Stimulated activated CD4-positive, alpha-beta T cell treated with anti-CD3 and anti-CD28 coated beads, TNF-alpha, amount 100 ng/mL, for 4 hours (primary cell): ENCODE data around the gene MAP2K1.
"Not testable (repeated sequence)": the region's sequence is repeated elsewhere in the genome, so short reads cannot be mapped to it uniquely, and the experiment has no call there.

Experiments
- DNase-seq, 3 experiments: peaks; one replicate each; pipeline ENCODE4 v3.0.0-alpha.2; 2020; ENCODE audit warnings: low read depth in 3 of 3

Gene MAP2K1

GRCh38 chr15:66476535-66476934, 89.8 kb downstream of the MAP2K1 start:
- DNase-seq: no peak

- no peak for DNase-seq
These were observed 90.3 kb downstream of the MAP2K1 start for GRCh38 chr15:66477011-66477410.

GRCh38 chr15:66480267-66480666, 93.6 kb downstream of the MAP2K1 start:
- DNase-seq: no peak

- DNase-seq: no peak
These were observed 94.6 kb downstream of the MAP2K1 start for GRCh38 chr15:66481107-66481856.

- no peak for DNase-seq
These were observed 95.8 kb downstream of the MAP2K1 start for GRCh38 chr15:66482539-66482938.

GRCh38 chr15:66483131-66483566, 96.4 kb downstream of the MAP2K1 start:
- no peak for DNase-seq

- DNase-seq: no peak
These were observed 97.9 kb downstream of the MAP2K1 start for GRCh38 chr15:66484539-66485112.

GRCh38 chr15:66486887-66487286, 100.2 kb downstream of the MAP2K1 start:
- no peak for DNase-seq

- DNase-seq: no peak
These were observed 101.8 kb downstream of the MAP2K1 start for GRCh38 chr15:66488525-66488924.

GRCh38 chr15:66489179-66489791, 102.6 kb downstream of the MAP2K1 start:
- no peak for DNase-seq

GRCh38 chr15:66491846-66492245, 105.1 kb downstream of the MAP2K1 start:
- DNase-seq: no peak

GRCh38 chr15:66494262-66494661, 107.5 kb downstream of the MAP2K1 start:
- no peak for DNase-seq

- no peak for DNase-seq
These were observed 110.3 kb downstream of the MAP2K1 start for GRCh38 chr15:66496951-66497501.

- DNase-seq: peak; percentile 95 to 98 (median 95)
These were observed 111.1 kb downstream of the MAP2K1 start, which contains the start of gene SNAPC5 for GRCh38 chr15:66497502-66498455. Gene SNAPC5 (minus strand): TSS chr15:66497762. CDS start chr15:66497731, 31 bp downstream.

GRCh38 chr15:66498501-66499386, 112.0 kb downstream of the MAP2K1 start:
- DNase-seq: no peak

GRCh38 chr15:66500346-66500745, 113.6 kb downstream of the MAP2K1 start:
- not testable (repeated sequence) for DNase-seq

- DNase-seq: no peak
These were observed 115.8 kb downstream of the MAP2K1 start for GRCh38 chr15:66502491-66502890.

- DNase-seq: not testable (repeated sequence)
These were observed 116.4 kb downstream of the MAP2K1 start for GRCh38 chr15:66503041-66503648.

GRCh38 chr15:66503780-66504562, 117.3 kb downstream of the MAP2K1 start:
- no peak for DNase-seq
